Lower leg skin (tissue), 3 donors: ENCODE measurements around the gene ZNF526.

ENCODE experiments used
- CTCF ChIP-seq, 3 donors: fragments of 450-650 bp; IDR thresholded peaks; one replicate each; pipeline ENCODE4 v1.5.1; 2016; ENCODE audit warnings: antibody characterized with exemption in 3 of 3, mild to moderate bottlenecking in 3 of 3, moderate library complexity in 2 of 3
- POLR2A ChIP-seq, 2 donors: fragments of 450-650 bp; IDR thresholded peaks; one replicate each; pipeline ENCODE4 v1.6.1; 2016 to 2017; ENCODE audit warnings: antibody characterized with exemption in 2 of 2, mild to moderate bottlenecking in 1 of 2, moderate library complexity in 1 of 2

- TF ChIP-seq POLR2A (IDR thresholded peaks at IDR 0.05) = no peak
- TF ChIP-seq CTCF (IDR thresholded peaks at IDR 0.05) = no peak
These were observed 45.0 kb upstream of the ZNF526 start for GRCh38 chr19:42174958-42175734.
